Neuronal stem cell (in vitro differentiated cells): ENCODE data around the gene TRAPPC6A.

Experiments used
- DNase-seq: peaks from one replicate; pipeline ENCODE4 v3.0.0-alpha.2; 2013; ENCODE audit warnings: low spot score
- H2AFZ ChIP-seq: one replicate; pipeline ENCODE4 v1.6.1; 2013; ENCODE audit warnings: mild to moderate bottlenecking, low read length, inconsistent platforms
- H2AK5ac ChIP-seq: 2 replicates; pipeline ENCODE4 v1.6.1; 2013; ENCODE audit warnings: low read depth, mild to moderate bottlenecking, inconsistent platforms, low read length, moderate library complexity, mixed read lengths
- H2BK120ac ChIP-seq: 2 replicates; pipeline ENCODE4 v1.6.1; 2013; ENCODE audit warnings: low read depth, mild to moderate bottlenecking, inconsistent platforms, low read length, moderate library complexity, mixed read lengths
- H2BK12ac ChIP-seq: one replicate; pipeline ENCODE4 v1.6.1; 2013; ENCODE audit warnings: low read length, inconsistent platforms
- H2BK15ac ChIP-seq: 2 replicates; pipeline ENCODE4 v1.6.1; 2013; ENCODE audit warnings: mild to moderate bottlenecking, low read length, inconsistent platforms, mixed read lengths
- H2BK5ac ChIP-seq: one replicate; pipeline ENCODE4 v1.6.1; 2013; ENCODE audit warnings: inconsistent platforms, mild to moderate bottlenecking, low read length, moderate library complexity
- H3K14ac ChIP-seq: one replicate; pipeline ENCODE4 v1.6.1; 2013; ENCODE audit warnings: low read length, inconsistent platforms
- H3K18ac ChIP-seq: 2 replicates; pipeline ENCODE4 v1.6.1; 2013; ENCODE audit warnings: low read length, inconsistent platforms
- H3K23ac ChIP-seq: 2 replicates; pipeline ENCODE4 v1.6.1; 2013; ENCODE audit warnings: low read depth, mild to moderate bottlenecking, mixed read lengths, low read length, inconsistent platforms; ENCODE audit not compliant: poor library complexity
- H3K27ac ChIP-seq: replicated peaks from 3 replicates; pipeline ENCODE4 v1.5.1; 2013; ENCODE audit warnings: low read length, inconsistent platforms
- H3K27me3 ChIP-seq, 3 experiments: 2 replicates each; pipeline ENCODE4 v1.6.1; 2013; ENCODE audit warnings: low read length in 3 of 3, mild to moderate bottlenecking in 2 of 3, inconsistent platforms in 1 of 3, low read depth in 1 of 3, mixed read lengths in 1 of 3, moderate library complexity in 1 of 3; ENCODE audit not compliant: control insufficient read depth in 3 of 3, insufficient read depth in 3 of 3
- H3K36me3 ChIP-seq, 2 donors: replicated peaks in 1 of 2; 2 replicates each; pipeline ENCODE4 v1.6.1; 2013; ENCODE audit warnings: low read length in 2 of 2; ENCODE audit not compliant: control insufficient read depth in 2 of 2, insufficient read depth in 2 of 2
- H3K4ac ChIP-seq: 2 replicates; pipeline ENCODE4 v1.6.1; 2013; ENCODE audit warnings: inconsistent platforms, mild to moderate bottlenecking, low read length, moderate library complexity
- H3K4me1 ChIP-seq, 2 donors: 1 replicate in 1 of 2; 2 replicates in 1 of 2; pipeline ENCODE4 v1.6.1; 2013; ENCODE audit warnings: low read length in 2 of 2, low read depth in 1 of 2; ENCODE audit not compliant: control insufficient read depth in 2 of 2, insufficient read depth in 1 of 2
- H3K4me2 ChIP-seq: one replicate; pipeline ENCODE4 v1.6.1; 2013; ENCODE audit warnings: mild to moderate bottlenecking, low read length, inconsistent platforms; ENCODE audit not compliant: insufficient read depth, poor library complexity, severe bottlenecking
- H3K4me3 ChIP-seq, 2 donors: 2 replicates each; pipeline ENCODE4 v1.5.1; 2013; ENCODE audit warnings: low read length in 2 of 2, mild to moderate bottlenecking in 2 of 2, inconsistent platforms in 1 of 2, moderate library complexity in 1 of 2
- H3K79me1 ChIP-seq: one replicate; pipeline ENCODE4 v1.6.1; 2013; ENCODE audit warnings: low read depth, mild to moderate bottlenecking, inconsistent platforms, low read length, moderate library complexity
- H3K9ac ChIP-seq: one replicate; pipeline ENCODE4 v1.6.1; 2013; ENCODE audit warnings: mild to moderate bottlenecking, low read depth, low read length, inconsistent platforms; ENCODE audit not compliant: poor library complexity
- H3K9me3 ChIP-seq, 2 donors: replicated peaks in 1 of 2; 2 replicates each; pipeline versions ENCODE3 to v1.6.1; 2013; ENCODE audit warnings: low read length in 2 of 2, mild to moderate bottlenecking in 2 of 2, inconsistent platforms in 1 of 2, low read depth in 1 of 2, mixed read lengths in 1 of 2, moderate library complexity in 1 of 2; ENCODE audit not compliant: control insufficient read depth in 2 of 2, insufficient read depth in 1 of 2
- H4K8ac ChIP-seq: one replicate; pipeline ENCODE4 v1.6.1; 2013; ENCODE audit warnings: low read depth, mild to moderate bottlenecking, inconsistent platforms, low read length, moderate library complexity
- H4K91ac ChIP-seq: one replicate; pipeline ENCODE4 v1.6.1; 2013; ENCODE audit warnings: low read length, low read depth, mild to moderate bottlenecking, inconsistent platforms; ENCODE audit not compliant: poor library complexity
- WGBS, 2 donors: extraction: QIAGEN DNeasy Blood & Tissue Kit; methylation state at CpG; one replicate each; pipeline ENCODE4 v1.1.7; 2013; ENCODE audit warnings: missing lambda C conversion rate in 2 of 2, mixed read lengths in 1 of 2; ENCODE audit not compliant: insufficient read length in 2 of 2, insufficient replicate concordance in 1 of 2; ENCODE audit errors: extremely low coverage in 2 of 2; 5-methylcytosine and 5-hydroxymethylcytosine counted together

The TRAPPC6A gene

DNA sequence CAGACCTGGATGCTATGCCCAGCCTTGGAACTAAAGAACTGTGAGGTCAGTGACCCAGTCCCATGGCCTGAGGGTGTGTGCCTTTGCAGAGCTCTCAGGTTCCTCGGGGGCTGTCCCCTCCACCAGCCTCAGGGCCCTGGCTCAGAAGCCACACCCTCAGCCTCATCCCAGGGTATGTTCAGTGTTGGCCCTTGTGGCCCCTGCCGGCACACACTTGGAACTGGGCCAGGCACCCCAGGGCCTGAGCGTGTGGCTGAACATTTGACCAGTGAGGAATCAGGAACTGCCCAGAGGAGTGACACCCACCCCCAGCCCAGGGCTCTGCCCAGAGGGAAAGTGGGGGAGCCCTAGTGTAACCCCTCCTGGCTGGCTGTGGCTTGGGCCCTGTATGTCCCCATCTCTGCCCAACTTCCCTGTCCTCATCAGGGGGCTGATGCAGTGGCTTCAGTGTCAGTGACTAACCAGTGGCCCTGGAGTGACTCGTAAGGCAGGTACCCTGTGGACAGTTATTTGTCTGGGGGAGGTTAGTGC, 27.2 kb downstream of the TRAPPC6A start:
- Histone ChIP-seq H3K79me1 (peaks cover 4% of the 10 kb centered on the region), H3K27ac (no peak overlapping the region), H3K9ac (no peak overlapping the region), H2BK5ac (peak overlapping the region; percentile 29), H4K91ac (no peak overlapping the region), H3K4ac (no peak overlapping the region), H3K9me3 (peaks cover 0 to 10% of the 10 kb centered on the region in 2 donors), H3K18ac (no peak overlapping the region), H3K4me3 (no peak overlapping the region), H3K36me3 (peaks cover 6 to 30% of the 10 kb centered on the region in 2 donors), H2BK15ac (no peak overlapping the region), H2AFZ (no peak overlapping the region), H2AK5ac (peak overlapping the region; percentile 17), H3K4me1 (peaks cover 0 to 13% of the 10 kb centered on the region in 2 donors), H3K23ac (no peak overlapping the region), H2BK120ac (no peak overlapping the region), H4K8ac (no peak overlapping the region), H3K4me2 (no peak overlapping the region), H3K27me3 (peaks cover 0 to 35% (median 14%) of the 10 kb centered on the region in 3 experiments), H2BK12ac (no peak overlapping the region), H3K14ac (no peak overlapping the region)
- DNase-seq, result no peak
- no CpG with 5 or more reads among the region's 4 CpGs for WGBS, 2 donors

GRCh38 chr19:45150180-45150579, 27.9 kb downstream of the TRAPPC6A start:
- H3K9me3 ChIP-seq, result peaks cover 0 to 10% of the 10 kb centered on the region in 2 donors
- no peak overlapping the region for H3K27ac ChIP-seq
- peaks cover 0 to 13% of the 10 kb centered on the region in 2 donors for H3K4me1 ChIP-seq
- no peak overlapping the region for H3K4me2 ChIP-seq
- no peak overlapping the region for H3K18ac ChIP-seq
- no peak overlapping the region for H2BK120ac ChIP-seq
- no CpG with 5 or more reads among the region's 4 CpGs for WGBS, 2 donors
- no peak overlapping the region for H3K4ac ChIP-seq
- H3K4me3 ChIP-seq, result no peak overlapping the region
- no peak overlapping the region for H3K14ac ChIP-seq
- H4K91ac ChIP-seq, result no peak overlapping the region
- peaks cover 0 to 35% (median 14%) of the 10 kb centered on the region in 3 experiments for H3K27me3 ChIP-seq
- no peak overlapping the region for H3K9ac ChIP-seq
- DNase-seq, result no peak
- H2BK5ac ChIP-seq, result peak overlapping the region; percentile 29
- H3K23ac ChIP-seq, result no peak overlapping the region
- peaks cover 4% of the 10 kb centered on the region for H3K79me1 ChIP-seq
- H2AFZ ChIP-seq, result no peak overlapping the region
- peaks cover 6 to 34% of the 10 kb centered on the region in 2 donors for H3K36me3 ChIP-seq
- no peak overlapping the region for H2BK12ac ChIP-seq
- H2AK5ac ChIP-seq, result no peak overlapping the region
- H4K8ac ChIP-seq, result no peak overlapping the region
- H2BK15ac ChIP-seq, result no peak overlapping the region

DNA sequence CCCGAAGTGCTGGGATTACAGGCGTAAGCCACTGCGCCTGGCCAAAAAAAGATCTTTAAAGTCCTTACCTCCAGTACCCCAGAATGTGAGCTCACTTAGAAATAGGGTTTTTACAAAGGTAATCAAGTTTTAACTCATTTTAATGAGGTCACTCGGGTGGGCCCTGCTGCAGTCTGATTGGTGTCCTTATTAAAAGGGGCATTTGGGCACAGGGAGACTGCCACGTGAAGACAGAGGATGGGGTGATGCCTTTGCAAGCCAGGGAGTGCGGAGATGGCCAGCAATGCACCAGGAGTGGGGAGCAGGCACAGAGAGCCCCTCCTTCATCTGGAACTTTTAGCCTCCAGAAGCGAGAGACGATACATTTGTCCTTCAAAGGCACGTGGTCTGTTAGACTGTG, 28.9 kb downstream of the TRAPPC6A start:
- DNase-seq, result no peak
- Histone ChIP-seq H3K9me3 (peaks cover 0 to 10% of the 10 kb centered on the region in 2 donors), H3K9ac (no peak overlapping the region), H3K4me3 (no peak overlapping the region), H4K8ac (no peak overlapping the region), H2BK15ac (no peak overlapping the region), H4K91ac (no peak overlapping the region), H3K27me3 (peaks cover 0 to 31% (median 14%) of the 10 kb centered on the region in 3 experiments), H2BK120ac (no peak overlapping the region), H3K36me3 (peaks cover 6 to 45% of the 10 kb centered on the region in 2 donors), H2BK12ac (no peak overlapping the region), H2AK5ac (no peak overlapping the region), H3K14ac (no peak overlapping the region), H3K4ac (no peak overlapping the region), H3K4me1 (peaks cover 0 to 11% of the 10 kb centered on the region in 2 donors), H2AFZ (no peak overlapping the region), H3K27ac (no peak overlapping the region), H2BK5ac (no peak overlapping the region), H3K4me2 (no peak overlapping the region), H3K23ac (no peak overlapping the region), H3K79me1 (peaks cover 8% of the 10 kb centered on the region), H3K18ac (no peak overlapping the region)
- WGBS, 2 donors, result no CpG with 5 or more reads among the region's 9 CpGs

DNA sequence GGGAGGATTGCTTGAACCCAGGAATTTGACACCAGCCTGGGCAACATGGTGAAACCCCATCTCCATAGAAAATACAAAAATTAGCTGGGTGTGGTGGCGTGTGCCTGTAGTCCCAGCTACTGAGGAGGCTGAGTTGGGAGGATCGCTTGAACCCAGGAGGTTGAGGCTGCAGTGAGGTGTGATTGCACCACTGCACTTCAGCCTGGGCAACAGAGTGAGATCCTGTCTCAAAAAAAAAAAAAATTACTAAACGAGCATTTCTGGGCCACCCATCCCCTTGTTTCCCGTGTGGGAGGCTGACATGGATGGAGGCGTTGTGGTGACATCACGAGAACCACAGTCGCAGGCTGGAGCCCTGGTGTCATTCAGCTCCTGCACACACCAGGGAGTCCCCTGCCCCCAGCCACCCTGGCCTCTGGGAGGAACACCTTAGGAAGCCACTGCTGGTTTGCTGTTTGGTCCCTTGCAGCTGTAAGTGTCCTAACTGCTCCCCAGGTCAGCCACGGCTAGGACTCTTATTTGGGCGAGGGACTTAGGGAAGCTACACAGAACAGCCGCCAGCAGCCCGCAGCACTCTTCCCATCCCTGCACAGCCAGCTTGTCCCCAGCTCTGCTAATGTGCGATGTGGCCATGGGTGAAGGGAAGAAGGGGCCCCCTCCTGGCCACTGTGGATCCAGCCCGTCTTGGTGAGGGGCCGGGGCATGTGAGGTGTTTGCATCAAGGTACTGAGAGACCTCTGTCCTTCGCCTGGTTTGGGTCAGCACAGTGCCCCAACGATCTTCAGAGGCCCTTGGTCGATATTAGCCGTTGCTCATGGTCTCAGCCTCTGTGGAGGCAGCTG, 30.0 kb downstream of the TRAPPC6A start:
- no peak for DNase-seq
- no peak overlapping the region for H2BK120ac ChIP-seq
- H2BK5ac ChIP-seq, result no peak overlapping the region
- H3K23ac ChIP-seq, result no peak overlapping the region
- H4K8ac ChIP-seq, result no peak overlapping the region
- H3K14ac ChIP-seq, result no peak overlapping the region
- H4K91ac ChIP-seq, result no peak overlapping the region
- H2BK15ac ChIP-seq, result no peak overlapping the region
- H3K4ac ChIP-seq, result no peak overlapping the region
- H3K4me1 ChIP-seq, result peaks cover 0 to 4% of the 10 kb centered on the region in 2 donors
- no peak overlapping the region for H3K4me3 ChIP-seq
- H3K9me3 ChIP-seq, result peaks cover 0 to 8% of the 10 kb centered on the region in 2 donors
- H2AFZ ChIP-seq, result no peak overlapping the region
- H3K4me2 ChIP-seq, result no peak overlapping the region
- H2AK5ac ChIP-seq, result no peak overlapping the region
- no peak overlapping the region for H3K27ac ChIP-seq
- H3K36me3 ChIP-seq, result peaks cover 11 to 52% of the 10 kb centered on the region in 2 donors
- peak overlapping the region; percentile 57 for H3K18ac ChIP-seq
- WGBS, 2 donors, result no CpG with 5 or more reads among the region's 18 CpGs
- H3K27me3 ChIP-seq, result peaks cover 0 to 21% (median 9%) of the 10 kb centered on the region in 3 experiments
- no peak overlapping the region for H2BK12ac ChIP-seq
- H3K9ac ChIP-seq, result no peak overlapping the region
- H3K79me1 ChIP-seq, result peaks cover 7% of the 10 kb centered on the region
